ENCODE results near the gene SEMA6C.

DNA sequence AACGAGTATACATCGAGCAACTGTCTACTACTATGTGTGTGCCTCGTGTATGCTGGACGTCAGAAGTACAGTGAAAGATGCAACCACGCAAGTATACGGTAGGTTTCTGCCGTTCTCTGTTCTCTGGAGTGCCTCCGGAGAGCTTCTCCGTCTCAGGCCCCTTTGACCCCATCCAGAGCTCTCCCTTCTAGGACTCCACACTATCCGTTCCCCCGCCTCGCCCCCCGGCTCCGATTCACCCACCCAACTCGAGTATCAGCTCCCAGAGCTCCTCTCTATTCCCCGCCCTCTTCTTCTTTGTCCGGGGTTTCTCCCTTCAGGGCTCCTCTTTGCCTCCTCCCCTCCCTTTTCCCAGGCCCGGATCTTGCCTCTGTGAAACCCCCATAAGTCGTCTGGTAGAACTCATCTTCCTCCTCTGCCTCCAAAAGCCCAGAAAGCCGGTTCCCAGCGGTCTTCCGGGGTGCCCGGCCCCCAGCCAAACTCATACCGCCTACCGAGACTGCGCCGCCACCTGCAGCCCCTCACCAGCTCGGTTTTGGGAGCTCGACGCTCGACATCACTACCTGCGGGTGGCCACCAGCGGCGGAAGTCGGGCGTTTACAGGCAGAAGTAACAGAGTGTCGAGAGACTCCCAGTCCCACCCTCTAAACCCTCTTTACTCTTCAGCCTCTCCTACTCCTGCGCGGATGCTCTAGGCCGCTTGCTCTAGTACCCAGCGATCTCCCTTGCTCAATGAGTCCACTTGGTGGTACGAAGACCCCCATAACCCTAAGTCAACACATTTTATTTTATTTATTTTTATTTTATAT, 43.4 kb upstream of the SEMA6C start, which contains the start of gene VPS72:
- TF ChIP-seq EZH2phosphoT487 (conservative IDR thresholded peaks at IDR 0.05; ENCODE audit: low read length) (no peak), CTCF (IDR thresholded peaks at IDR 0.05; ENCODE audit: insufficient read depth, low read length, poor library complexity, severe bottlenecking) (no peak)

All from SU-DHL-6 (cell line).